SKM-1 treated with dmso at 0.1 percent for 144 hours (cell line): ENCODE measurements around the gene SAG.

ENCODE experiments used
- DNase-seq: peaks from one replicate; lab custom pipeline; 2025; ENCODE audit not compliant: unreplicated experiment; lab: John Stamatoyannopoulos, UW

SAG gene

GRCh38 chr2:233307565-233307964, at the start of gene SAG:
TSS of gene SAG (plus strand) at chr2:233307816. CDS start at chr2:233309190, 1,374 bp downstream.
- no peak for DNase-seq

- DNase-seq, result no peak
Measured at GRCh38 chr2:233258211-233258610, 49.4 kb upstream of the SAG start.

GRCh38 chr2:233259730-233260129, 47.9 kb upstream of the SAG start:
- no peak for DNase-seq

- no peak for DNase-seq
Measured at GRCh38 chr2:233260661-233261060, 47.0 kb upstream of the SAG start.

GRCh38 chr2:233261819-233262555, 45.6 kb upstream of the SAG start:
- DNase-seq, result no peak

- DNase-seq, result no peak
Measured at GRCh38 chr2:233262562-233262961, 45.1 kb upstream of the SAG start.

GRCh38 chr2:233263045-233263570, 44.5 kb upstream of the SAG start:
- no peak for DNase-seq

- DNase-seq, result no peak
Measured at GRCh38 chr2:233264667-233265066, 42.9 kb upstream of the SAG start.

- no peak for DNase-seq
Measured at GRCh38 chr2:233265899-233266431, 41.7 kb upstream of the SAG start.

- no peak for DNase-seq
Measured at GRCh38 chr2:233266481-233266880, 41.1 kb upstream of the SAG start.

GRCh38 chr2:233267516-233268245, 39.9 kb upstream of the SAG start:
- no peak for DNase-seq

GRCh38 chr2:233270366-233270765, 37.2 kb upstream of the SAG start:
- DNase-seq, result no peak

- no peak for DNase-seq
Measured at GRCh38 chr2:233270951-233271350, 36.7 kb upstream of the SAG start.

- DNase-seq, result no peak
Measured at GRCh38 chr2:233271693-233272092, 35.9 kb upstream of the SAG start.

GRCh38 chr2:233273120-233273519, 34.5 kb upstream of the SAG start:
- no peak for DNase-seq

- DNase-seq, result no peak
Measured at GRCh38 chr2:233275223-233275622, 32.4 kb upstream of the SAG start.

GRCh38 chr2:233278921-233279320, 28.7 kb upstream of the SAG start:
- no peak for DNase-seq

GRCh38 chr2:233280114-233280693, 27.4 kb upstream of the SAG start:
- DNase-seq, result no peak

- DNase-seq, result no peak
Measured at GRCh38 chr2:233281553-233281952, 26.1 kb upstream of the SAG start.

GRCh38 chr2:233281992-233282603, 25.5 kb upstream of the SAG start:
- DNase-seq, result no peak

GRCh38 chr2:233285921-233286320, 21.7 kb upstream of the SAG start:
- DNase-seq, result no peak
